ENCODE results near the gene OGN.

DNA sequence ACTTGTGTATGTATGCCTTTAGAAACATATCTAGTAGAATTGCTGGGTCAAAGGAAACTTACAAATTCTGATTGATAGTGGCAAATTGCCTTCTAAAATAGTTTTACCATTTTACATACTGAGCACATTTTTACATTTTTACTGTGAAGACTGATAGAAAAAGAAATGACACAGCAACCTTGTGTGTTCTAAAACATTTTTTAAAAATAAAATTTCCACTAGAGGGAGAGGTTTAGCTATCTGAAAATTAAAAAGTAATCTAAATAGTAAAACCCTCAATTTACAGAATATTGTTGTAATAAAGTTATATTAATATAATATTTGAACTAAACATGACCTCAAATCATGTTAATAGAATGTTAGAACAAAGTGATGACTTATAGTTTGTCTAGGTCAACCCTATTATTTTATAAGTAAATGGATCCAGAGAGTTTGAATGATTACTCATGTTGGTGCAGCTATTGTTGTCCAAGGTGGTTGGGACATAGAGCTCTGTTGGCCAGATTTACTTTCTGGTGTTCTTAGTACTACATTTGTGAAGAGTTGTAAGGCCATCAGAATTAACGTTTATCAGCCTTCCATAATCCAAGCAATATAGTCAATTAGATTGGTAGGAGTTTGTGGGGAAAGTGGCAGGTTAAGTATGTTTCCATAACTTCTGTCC is 61.4 kb downstream of the OGN start:
- TF ChIP-seq CTCF (conservative IDR thresholded peaks at IDR 0.05; ENCODE audit: low read depth, low read length) (no peak; the same call in 1 of the 2 replicates), EZH2 (IDR thresholded peaks at IDR 0.05; ENCODE audit: low read length, unreplicated experiment) (no peak), EZH2phosphoT487 (IDR thresholded peaks at IDR 0.05; ENCODE audit: borderline replicate concordance, low read length) (no peak)

All from PC-3 (cell line).